ENCODE data around the gene LPP. TPM values are rescaled to one million over a fixed set of nuclear protein-coding genes. Genes with fewer than 3 reads are reported as not detected.

Gene LPP
- total RNA-seq, 4 donors from 2014 or later: 1,872 to 3,079 (median 2,300) TPM

DNA sequence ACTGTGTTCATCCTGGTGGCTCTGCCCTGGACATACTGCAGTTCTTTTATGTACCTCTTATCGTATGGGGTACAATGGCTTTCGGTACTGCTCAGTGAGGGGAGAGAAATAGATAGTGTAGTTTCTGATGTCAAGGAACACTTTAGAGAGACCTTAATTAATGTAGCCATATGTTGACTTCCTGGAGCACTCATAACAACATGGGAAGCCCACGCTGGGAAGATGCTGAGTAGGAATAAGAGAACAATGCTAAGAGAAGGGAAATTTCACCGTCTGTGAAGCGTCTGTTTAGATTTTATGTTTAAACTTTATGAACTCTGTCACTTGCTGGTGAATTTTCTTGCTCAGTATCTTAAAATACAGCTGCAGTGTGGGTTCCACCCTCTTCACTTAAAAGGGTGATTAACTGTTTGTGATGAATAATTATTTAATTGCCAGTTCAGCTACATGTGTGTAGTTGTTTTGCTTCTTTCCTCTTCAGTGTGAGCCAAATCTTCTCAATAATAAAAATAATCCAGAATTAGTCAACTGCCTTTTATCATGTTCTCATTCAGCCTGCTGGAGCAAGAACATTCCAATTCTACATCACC, 644.7 kb downstream of the LPP start:
- intact Hi-C loops (cut with DNase I): no loop called here
- no peak for DNase-seq (ENCODE audit: extremely low spot score)
- Histone ChIP-seq H3K4me3 (no peak overlapping the region), H3K36me3 (peaks cover 0 to 3% (median 0%) of the 10 kb centered on the region in 4 donors), H3K9me3 (no peaks in the 10 kb centered on the region), H3K27me3 (no peaks in the 10 kb centered on the region), H3K27ac (replicated peaks in 1 of 4) (peak overlapping the region; percentile 6 to 65 (median 26)), H3K4me1 (peaks cover 24 to 68% (median 62%) of the 10 kb centered on the region in 4 donors)
- WGBS: 49% methylated on average over 5 of the region's 5 CpGs
- peak in 1 of 2 donors; percentile 9 for TF ChIP-seq POLR2AphosphoS5 (IDR thresholded peaks at IDR 0.05)
- TF ChIP-seq, protein P1, sequence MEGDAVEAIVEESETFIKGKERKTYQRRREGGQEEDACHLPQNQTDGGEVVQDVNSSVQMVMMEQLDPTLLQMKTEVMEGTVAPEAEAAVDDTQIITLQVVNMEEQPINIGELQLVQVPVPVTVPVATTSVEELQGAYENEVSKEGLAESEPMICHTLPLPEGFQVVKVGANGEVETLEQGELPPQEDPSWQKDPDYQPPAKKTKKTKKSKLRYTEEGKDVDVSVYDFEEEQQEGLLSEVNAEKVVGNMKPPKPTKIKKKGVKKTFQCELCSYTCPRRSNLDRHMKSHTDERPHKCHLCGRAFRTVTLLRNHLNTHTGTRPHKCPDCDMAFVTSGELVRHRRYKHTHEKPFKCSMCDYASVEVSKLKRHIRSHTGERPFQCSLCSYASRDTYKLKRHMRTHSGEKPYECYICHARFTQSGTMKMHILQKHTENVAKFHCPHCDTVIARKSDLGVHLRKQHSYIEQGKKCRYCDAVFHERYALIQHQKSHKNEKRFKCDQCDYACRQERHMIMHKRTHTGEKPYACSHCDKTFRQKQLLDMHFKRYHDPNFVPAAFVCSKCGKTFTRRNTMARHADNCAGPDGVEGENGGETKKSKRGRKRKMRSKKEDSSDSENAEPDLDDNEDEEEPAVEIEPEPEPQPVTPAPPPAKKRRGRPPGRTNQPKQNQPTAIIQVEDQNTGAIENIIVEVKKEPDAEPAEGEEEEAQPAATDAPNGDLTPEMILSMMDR (IDR thresholded peaks at IDR 0.05): no peak

DNA sequence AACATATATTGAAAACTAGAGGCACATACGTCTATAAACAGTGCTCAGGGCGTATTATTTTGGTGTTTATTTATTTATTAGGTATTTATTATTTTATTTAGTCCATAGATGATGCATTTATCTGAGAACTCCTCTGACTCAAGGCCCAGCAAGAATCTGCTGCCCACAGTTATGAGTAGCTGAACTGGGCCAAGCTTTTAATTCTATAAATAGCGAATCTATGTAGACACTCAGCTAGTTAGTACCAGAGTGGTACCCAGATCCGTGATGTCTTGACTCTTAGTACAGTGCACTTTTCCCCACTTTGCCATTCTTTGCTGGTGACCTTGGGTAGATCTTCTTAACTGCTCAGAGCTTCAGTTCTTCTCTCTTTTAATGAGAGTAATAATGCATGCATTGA, 647.4 kb downstream of the LPP start:
- no peak for TF ChIP-seq POLR2AphosphoS5 (IDR thresholded peaks at IDR 0.05)
- TF ChIP-seq EP300 (IDR thresholded peaks at IDR 0.05): no peak
- TF ChIP-seq POLR2A (IDR thresholded peaks at IDR 0.05; ENCODE audit: low read depth): no peak
- TF ChIP-seq, protein P1 (IDR thresholded peaks at IDR 0.05): no peak
- no peak for DNase-seq (ENCODE audit: extremely low spot score)
- intact Hi-C loops (cut with DNase I): no loop called here
- Histone ChIP-seq H3K9me3 (peaks cover 0 to under 1% (median 0%) of the 10 kb centered on the region in 4 donors), H3K27me3 (no peaks in the 10 kb centered on the region), H3K27ac (replicated peaks in 1 of 4) (no peak overlapping the region), H3K4me3 (no peak overlapping the region), H3K36me3 (peaks cover 0 to 3% (median 0%) of the 10 kb centered on the region in 4 donors), H3K4me1 (peaks cover 17 to 61% (median 51%) of the 10 kb centered on the region in 4 donors)
- 84% methylated on average over 4 of the region's 4 CpGs for WGBS

DNA sequence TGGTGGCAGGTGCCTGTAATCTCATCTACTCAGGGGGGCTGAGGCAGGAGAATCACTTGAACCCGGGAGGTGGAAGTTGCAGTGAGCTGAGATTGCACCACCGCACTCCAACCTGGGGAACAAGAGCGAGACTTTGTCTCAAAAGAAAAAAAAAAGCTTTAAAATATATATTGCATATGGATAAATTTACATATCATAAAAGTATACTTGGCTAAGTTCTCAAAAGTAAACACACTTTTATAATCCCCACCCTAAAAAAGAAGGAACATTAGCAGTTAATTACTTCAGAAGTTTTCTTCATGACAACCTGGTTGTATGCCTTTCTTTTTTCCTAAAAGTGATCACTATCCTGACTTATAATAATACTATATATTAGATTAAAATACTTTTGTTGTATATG, 648.7 kb downstream of the LPP start:
- Histone ChIP-seq H3K9me3 (peaks cover 0 to 13% (median 11%) of the 10 kb centered on the region in 4 donors), H3K36me3 (no peaks in the 10 kb centered on the region), H3K27me3 (no peaks in the 10 kb centered on the region), H3K4me1 (peaks cover 15 to 48% (median 38%) of the 10 kb centered on the region in 4 donors), H3K27ac (replicated peaks in 1 of 4) (no peak overlapping the region), H3K4me3 (no peak overlapping the region)
- no peak for DNase-seq (ENCODE audit: extremely low spot score)
- 100% methylated on average over 3 of the region's 3 CpGs for WGBS
- intact Hi-C loops (cut with DNase I): no loop called here
- TF ChIP-seq, protein P1 (IDR thresholded peaks at IDR 0.05): no peak
- TF ChIP-seq EP300 (IDR thresholded peaks at IDR 0.05) (no peak), POLR2AphosphoS5 (IDR thresholded peaks at IDR 0.05) (no peak), POLR2A (IDR thresholded peaks at IDR 0.05; ENCODE audit: low read depth) (no peak)

DNA sequence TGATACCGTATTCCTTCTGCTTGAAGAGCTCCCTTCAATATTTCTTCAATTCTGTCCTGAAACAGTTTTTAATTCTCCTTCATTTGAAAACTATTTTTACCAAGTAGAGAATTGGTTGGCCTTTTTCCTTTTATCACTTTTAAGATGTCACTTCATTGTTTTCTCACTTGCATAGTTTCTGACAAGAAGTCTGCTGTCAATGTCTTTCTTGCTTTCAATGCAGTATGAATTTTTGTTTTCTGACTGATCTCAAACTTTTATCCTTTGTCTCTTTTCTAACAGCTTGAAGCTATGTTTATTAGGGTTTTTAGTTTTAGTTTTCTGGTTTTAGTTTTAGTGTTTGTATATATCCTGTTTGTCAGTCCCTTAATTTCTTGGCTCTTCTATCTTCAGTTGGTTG, 653.0 kb downstream of the LPP start:
- 98% methylated on average over 1 of the region's 1 CpG for WGBS
- Histone ChIP-seq H3K36me3 (no peaks in the 10 kb centered on the region), H3K4me1 (peaks cover 0 to 29% (median 15%) of the 10 kb centered on the region in 4 donors), H3K4me3 (no peak overlapping the region), H3K9me3 (peaks cover 0 to 20% (median 15%) of the 10 kb centered on the region in 4 donors), H3K27me3 (no peaks in the 10 kb centered on the region), H3K27ac (replicated peaks in 1 of 4) (no peak overlapping the region)
- no peak for TF ChIP-seq EP300 (IDR thresholded peaks at IDR 0.05)
- TF ChIP-seq, protein P1 (IDR thresholded peaks at IDR 0.05): no peak
- TF ChIP-seq POLR2A (IDR thresholded peaks at IDR 0.05; ENCODE audit: low read depth): no peak
- no peak for TF ChIP-seq POLR2AphosphoS5 (IDR thresholded peaks at IDR 0.05)
- intact Hi-C loops (cut with DNase I): no loop called here
- DNase-seq (ENCODE audit: extremely low spot score): no peak

DNA sequence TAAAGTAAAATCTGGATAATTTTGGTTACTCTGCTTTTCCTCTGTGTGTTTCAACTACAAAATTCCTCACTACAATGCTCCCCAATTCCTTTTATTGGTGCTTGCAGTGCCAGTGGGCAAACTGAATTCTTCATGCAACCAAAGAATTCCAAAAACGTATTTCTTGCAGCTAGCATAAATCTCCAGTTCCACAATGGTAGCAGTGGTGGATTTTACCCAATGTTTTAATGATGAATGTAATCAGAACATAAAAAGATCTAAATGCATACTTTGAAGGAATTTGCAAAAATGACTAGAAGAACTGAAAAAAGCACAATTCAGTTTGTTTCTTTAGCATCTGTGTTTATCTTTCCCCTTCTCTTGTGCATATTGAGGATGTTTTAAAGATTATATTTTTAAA, 658.2 kb downstream of the LPP start:
- H3K27ac ChIP-seq (replicated peaks in 1 of 4): no peak overlapping the region
- TF ChIP-seq POLR2AphosphoS5 (IDR thresholded peaks at IDR 0.05) (no peak), POLR2A (IDR thresholded peaks at IDR 0.05; ENCODE audit: low read depth) (no peak), EP300 (IDR thresholded peaks at IDR 0.05) (no peak)
- TF ChIP-seq, protein P1 (IDR thresholded peaks at IDR 0.05): no peak
- peaks cover 0 to 12% (median 8%) of the 10 kb centered on the region in 4 donors for H3K9me3 ChIP-seq
- H3K4me3 ChIP-seq: no peak overlapping the region
- H3K4me1 ChIP-seq: peaks cover 0 to 63% (median 29%) of the 10 kb centered on the region in 4 donors
- H3K27me3 ChIP-seq: no peaks in the 10 kb centered on the region
- intact Hi-C loops (cut with DNase I): no loop called here
- H3K36me3 ChIP-seq: no peaks in the 10 kb centered on the region
- WGBS: 63% methylated on average over 1 of the region's 1 CpG
- no peak for DNase-seq (ENCODE audit: extremely low spot score)
